Spleen (tissue), 11 donors: Measurements from ENCODE around the gene OR10Z1. TPM values are rescaled to one million over a fixed set of nuclear protein-coding genes. Genes with fewer than 3 reads are reported as not detected.

Experiments used
- DNase-seq: peaks from one replicate; pipeline ENCODE4 v3.0.0-alpha.2; 2020
- H3K27ac ChIP-seq, 8 donors: fragments of 200-600 bp; sonication (generic) in 7 of 8; 1 replicate in 4 of 8; 2 replicates in 4 of 8; pipeline versions ENCODE4 v1.5.0 to v1.8.0; 2016 to 2021; ENCODE audit warnings: inconsistent platforms in 4 of 8, mild to moderate bottlenecking in 4 of 8, moderate library complexity in 1 of 8
- H3K27me3 ChIP-seq, 7 donors: fragments of 200-600 bp; sonication (generic) in 6 of 7; replicated peaks in 1 of 7; 1 replicate in 4 of 7; 2 replicates in 3 of 7; pipeline versions ENCODE4 v1.5.0 to v1.8.0; 2016 to 2021; ENCODE audit warnings: inconsistent platforms in 3 of 7, mild to moderate bottlenecking in 1 of 7
- H3K36me3 ChIP-seq, 6 donors: fragments of 200-600 bp; sonication (generic) in 5 of 6; 1 replicate in 4 of 6; 2 replicates in 2 of 6; pipeline versions ENCODE4 v1.5.0 to v1.8.0; 2016 to 2021; ENCODE audit warnings: inconsistent platforms in 2 of 6
- H3K4me1 ChIP-seq, 6 donors: fragments of 200-600 bp; sonication (generic) in 5 of 6; 1 replicate in 3 of 6; 2 replicates in 3 of 6; pipeline versions ENCODE4 v1.5.0 to v1.8.0; 2016 to 2021; ENCODE audit warnings: inconsistent platforms in 3 of 6
- H3K4me3 ChIP-seq, 8 donors: fragments of 200-600 bp; sonication (generic) in 7 of 8; 1 replicate in 4 of 8; 2 replicates in 4 of 8; pipeline versions ENCODE4 v1.5.0 to v1.8.0; 2016 to 2021; ENCODE audit warnings: inconsistent platforms in 4 of 8, mild to moderate bottlenecking in 4 of 8, moderate library complexity in 2 of 8
- H3K9me3 ChIP-seq, 8 donors: fragments of 200-600 bp; sonication (generic) in 7 of 8; 1 replicate in 4 of 8; 2 replicates in 4 of 8; pipeline versions ENCODE4 v1.5.0 to v1.8.0; 2016 to 2021; ENCODE audit warnings: inconsistent platforms in 4 of 8
- CTCF ChIP-seq, 11 experiments: fragments of 200-600 bp in 7 of 11; fragments of 450-650 bp in 4 of 11; sonication (generic) in 4 of 11; IDR thresholded peaks in 8 of 11; conservative IDR thresholded peaks in 3 of 11; 1 replicate in 7 of 11; 2 replicates in 4 of 11; pipeline versions ENCODE4 v1.4.0 to v1.8.0; 2016 to 2021; ENCODE audit warnings: antibody characterized with exemption in 11 of 11, inconsistent platforms in 4 of 11, mild to moderate bottlenecking in 1 of 11
- POLR2A ChIP-seq, 3 donors: fragments of 450-650 bp; IDR thresholded peaks; one replicate each; pipeline ENCODE4 v1.5.1; 2017; ENCODE audit warnings: antibody characterized with exemption in 3 of 3, mild to moderate bottlenecking in 1 of 3
- POLR2AphosphoS5 ChIP-seq, 3 donors: sonication (generic); formaldehyde crosslinking; IDR thresholded peaks; one replicate each; pipeline ENCODE4 v1.5.1; 2017; ENCODE audit warnings: antibody characterized with exemption in 3 of 3
- WGBS, 5 donors: extraction: QIAGEN DNeasy Blood & Tissue Kit in 3 of 5; methylation state at CpG; one replicate each; pipeline versions ENCODE4 v1.1.5 to v1.1.7; 2013 to 2018; 5-methylcytosine and 5-hydroxymethylcytosine counted together
- intact Hi-C: fragments of 100-400 bp; cut with DNase I; formaldehyde crosslinking; loops from one replicate; pipeline ENCODE4 v1.15.0; 2023; ENCODE audit warnings: low total_unique reads
- polyA plus RNA-seq, 3 donors: library from polyadenylated mRNA; stranded (reverse); fragments of 200-250 nt; gene quantifications; one replicate each; pipeline ENCODE4 v1.2.1, GENCODE V29; 2013
- total RNA-seq, 7 donors: library from RNA; depleted of rRNA in 3 of 7; stranded (reverse); fragments of >200 nt in 3 of 7; fragmentation: NEBNext Ultra II Directional in 4 of 7; extraction: Animal tissue kit (Norgen Biotek cat#: 25700) in 4 of 7; gene quantifications; one replicate each; pipeline versions ENCODE4 v1.1.0 to v1.2.1, GENCODE V29; 2016 to 2021
- donor health status: healthy with polysubstance abuse.
- donor health status: DM: no; HTN: no; CAD: no; lungs with moderate emphysema.
- donor health status: DM: no; HTN: no; CAD: no.
- donor health status: Bipolar disorder and iron deficiency.
- donor health status: healthy.
- donor health status: DM: no; HTN: no; CAD: no.
- donor health status: DM: yes; HTN: yes; CAD: no.

Gene OR10Z1
- total and polyA plus RNA-seq, 10 donors: not detected

- Histone ChIP-seq H3K27ac (no peak overlapping the region), H3K4me1 (no peaks in the 10 kb centered on the region), H3K4me3 (no peak overlapping the region), H3K9me3 (no peaks in the 10 kb centered on the region), H3K36me3 (no peaks in the 10 kb centered on the region), H3K27me3 (no peaks in the 10 kb centered on the region)
- TF ChIP-seq CTCF (IDR thresholded peaks at IDR 0.05 in 8 of 11, conservative IDR thresholded peaks at IDR 0.05 in 3 of 11): no peak
- no peak for TF ChIP-seq POLR2AphosphoS5 (IDR thresholded peaks at IDR 0.05)
- no peak for TF ChIP-seq POLR2A (IDR thresholded peaks at IDR 0.05)
- WGBS, 5 donors: 57 to 80% (median 77%) methylated on average over 3 of the region's 3 CpGs
- no peak for DNase-seq
- intact Hi-C loops: no loop called here
Observed at GRCh38 chr1:158611916-158612315, 6.8 kb downstream of the OR10Z1 start.

GRCh38 chr1:158613764-158614163 is 8.7 kb downstream of the OR10Z1 start:
- Histone ChIP-seq H3K4me1 (no peaks in the 10 kb centered on the region), H3K4me3 (no peak overlapping the region), H3K27ac (no peak overlapping the region), H3K27me3 (no peaks in the 10 kb centered on the region), H3K36me3 (no peaks in the 10 kb centered on the region), H3K9me3 (no peaks in the 10 kb centered on the region)
- 86 to 94% (median 93%) methylated on average over 3 of the region's 3 CpGs for WGBS, 5 donors
- TF ChIP-seq POLR2A (IDR thresholded peaks at IDR 0.05): no peak
- TF ChIP-seq POLR2AphosphoS5 (IDR thresholded peaks at IDR 0.05): no peak
- TF ChIP-seq CTCF (IDR thresholded peaks at IDR 0.05 in 8 of 11, conservative IDR thresholded peaks at IDR 0.05 in 3 of 11): no peak
- DNase-seq: no peak
- intact Hi-C loops: no loop called here

GRCh38 chr1:158638146-158638545 is 33.1 kb downstream of the OR10Z1 start:
- Histone ChIP-seq H3K9me3 (no peaks in the 10 kb centered on the region), H3K27me3 (no peaks in the 10 kb centered on the region)
- intact Hi-C loops: no loop called here

GRCh38 chr1:158638904-158639303 is 33.8 kb downstream of the OR10Z1 start:
- no peak overlapping the region for H3K27ac ChIP-seq
- DNase-seq: no peak
- no peaks in the 10 kb centered on the region for H3K9me3 ChIP-seq
- no peaks in the 10 kb centered on the region for H3K36me3 ChIP-seq
- intact Hi-C loops: no loop called here
- TF ChIP-seq CTCF (IDR thresholded peaks at IDR 0.05 in 8 of 11, conservative IDR thresholded peaks at IDR 0.05 in 3 of 11) (no peak), POLR2AphosphoS5 (IDR thresholded peaks at IDR 0.05) (no peak), POLR2A (IDR thresholded peaks at IDR 0.05) (no peak)
- peaks cover 0 to under 1% (median 0%) of the 10 kb centered on the region in 6 donors for H3K4me1 ChIP-seq
- no peaks in the 10 kb centered on the region for H3K27me3 ChIP-seq
- no peak overlapping the region for H3K4me3 ChIP-seq

More at GRCh38 chr1:158638146-158638545, 33.1 kb downstream of the OR10Z1 start:
- H3K36me3 ChIP-seq: no peaks in the 10 kb centered on the region
- H3K4me3 ChIP-seq: no peak overlapping the region
- no peak for TF ChIP-seq CTCF (IDR thresholded peaks at IDR 0.05 in 8 of 11, conservative IDR thresholded peaks at IDR 0.05 in 3 of 11)
- no peak for TF ChIP-seq POLR2AphosphoS5 (IDR thresholded peaks at IDR 0.05)
- 78 to 90% (median 88%) methylated on average over 4 of the region's 4 CpGs for WGBS, 5 donors
- H3K4me1 ChIP-seq: no peaks in the 10 kb centered on the region
- no peak overlapping the region for H3K27ac ChIP-seq
- DNase-seq: no peak
